Lower leg skin (tissue), 4 donors: ENCODE results near the gene ACACA. TPM values are rescaled to one million over a fixed set of nuclear protein-coding genes. Genes with fewer than 3 reads are reported as not detected.

Experiments
- DNase-seq, 2 donors: peaks; one replicate each; pipeline ENCODE4 v3.0.0-alpha.2; 2019; ENCODE audit warnings: low spot score in 2 of 2
- H3K4me3 ChIP-seq: fragments of 200-600 bp; sonication (generic); 2 replicates; pipeline ENCODE4 v1.5.1; 2017; ENCODE audit warnings: mild to moderate bottlenecking, low read depth; ENCODE audit not compliant: poor library complexity, severe bottlenecking
- CTCF ChIP-seq, 3 donors: fragments of 450-650 bp; IDR thresholded peaks; one replicate each; pipeline ENCODE4 v1.5.1; 2016; ENCODE audit warnings: antibody characterized with exemption in 3 of 3, mild to moderate bottlenecking in 3 of 3, moderate library complexity in 2 of 3
- POLR2A ChIP-seq, 2 donors: fragments of 450-650 bp; IDR thresholded peaks; one replicate each; pipeline ENCODE4 v1.6.1; 2016 to 2017; ENCODE audit warnings: antibody characterized with exemption in 2 of 2, mild to moderate bottlenecking in 1 of 2, moderate library complexity in 1 of 2
- whole genome bisulfite sequencing, 2 donors: methylation state at CpG; one replicate each; pipeline ENCODE4 v1.1.5; 2018; 5-methylcytosine and 5-hydroxymethylcytosine counted together
- intact Hi-C: fragments of 100-400 bp; cut with DNase I; formaldehyde crosslinking; loops from one replicate; pipeline ENCODE4 v1.15.0; 2023; ENCODE audit warnings: low total_unique reads
- total RNA-seq, 4 donors: library from RNA; depleted of rRNA; stranded (reverse); fragments of >200 nt; gene quantifications; one replicate each; pipeline ENCODE4 v1.1.0, GENCODE V29; 2016

Gene ACACA
- total RNA-seq, 4 donors from 2014 or later = 24.2 to 35.7 (median 31.0) TPM

- no peak overlapping the region for H3K4me3 ChIP-seq
- 48 to 84% methylated on average over 3 of the region's 3 CpGs for whole genome bisulfite sequencing, 2 donors
- TF ChIP-seq CTCF (IDR thresholded peaks at IDR 0.05) (no peak), POLR2A (IDR thresholded peaks at IDR 0.05) (no peak)
- intact Hi-C loops = no loop called here
- no peak for DNase-seq
These were observed 237.8 kb downstream of the ACACA start for GRCh38 chr17:37168731-37169353.

- H3K4me3 ChIP-seq = no peak overlapping the region
These were observed 238.9 kb downstream of the ACACA start for GRCh38 chr17:37167756-37168155.

GRCh38 chr17:37164057-37164456 lies 242.6 kb downstream of the ACACA start:
- TF ChIP-seq CTCF (IDR thresholded peaks at IDR 0.05) = no peak
- TF ChIP-seq POLR2A (IDR thresholded peaks at IDR 0.05) = no peak
- WGBS, 2 donors = 92 to 98% methylated on average over 2 of the region's 2 CpGs
- intact Hi-C loops = no loop called here
- no peak for DNase-seq
- H3K4me3 ChIP-seq = no peak overlapping the region

More at GRCh38 chr17:37167756-37168155, 238.9 kb downstream of the ACACA start:
- no peak for TF ChIP-seq POLR2A (IDR thresholded peaks at IDR 0.05)
- TF ChIP-seq CTCF (IDR thresholded peaks at IDR 0.05) = no peak
- no peak for DNase-seq
- 96 to 97% methylated on average over 1 of the region's 1 CpG for WGBS, 2 donors
- intact Hi-C loops = no loop called here

- intact Hi-C loops = no loop called here
- WGBS, 2 donors = 96 to 97% methylated on average over 6 of the region's 6 CpGs
- DNase-seq = no peak
- no peak for TF ChIP-seq CTCF (IDR thresholded peaks at IDR 0.05)
- no peak for TF ChIP-seq POLR2A (IDR thresholded peaks at IDR 0.05)
- H3K4me3 ChIP-seq = no peak overlapping the region
These were observed 243.8 kb downstream of the ACACA start for GRCh38 chr17:37162800-37163199.

- H3K4me3 ChIP-seq = no peak overlapping the region
- TF ChIP-seq CTCF (IDR thresholded peaks at IDR 0.05) (no peak), POLR2A (IDR thresholded peaks at IDR 0.05) (no peak)
- intact Hi-C loops = no loop called here
- DNase-seq = no peak
These were observed 245.7 kb downstream of the ACACA start for GRCh38 chr17:37160944-37161343.

- peak in 1 of 2 donors; percentile 21 for DNase-seq
- H3K4me3 ChIP-seq = no peak overlapping the region
- intact Hi-C loops = no loop called here
- 48 to 60% methylated on average over 5 of the region's 5 CpGs for WGBS, 2 donors
- no peak for TF ChIP-seq CTCF (IDR thresholded peaks at IDR 0.05)
- no peak for TF ChIP-seq POLR2A (IDR thresholded peaks at IDR 0.05)
These were observed 248.3 kb downstream of the ACACA start for GRCh38 chr17:37158290-37158689.
